ENCODE results near the gene ZNF358.

ZNF358 gene

DNA sequence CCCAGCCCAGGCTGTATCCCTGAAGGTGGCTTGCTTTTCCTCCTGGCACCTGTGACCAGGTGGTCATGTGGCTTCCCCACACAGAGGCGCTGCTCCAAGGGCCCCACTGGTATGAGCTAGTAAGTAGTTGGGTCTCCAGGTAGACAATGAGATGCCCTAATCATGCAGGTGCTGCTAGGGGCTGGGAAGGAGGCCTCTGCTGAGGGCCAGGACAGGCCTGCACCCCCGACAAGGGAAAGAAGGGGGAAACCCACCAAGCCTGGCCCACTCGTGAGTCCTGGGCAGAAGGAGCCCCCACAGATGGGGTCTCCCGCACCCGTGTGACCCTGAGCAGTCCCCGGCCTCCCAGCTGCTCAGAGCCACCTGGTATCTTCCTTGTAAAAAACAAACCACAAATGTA lies 40.2 kb upstream of the ZNF358 start:
- no peak for TF ChIP-seq CTCF (conservative IDR thresholded peaks at IDR 0.05; ENCODE audit: low read depth, low read length)
- DNase-seq (ENCODE audit: low read depth), result no peak

DNA sequence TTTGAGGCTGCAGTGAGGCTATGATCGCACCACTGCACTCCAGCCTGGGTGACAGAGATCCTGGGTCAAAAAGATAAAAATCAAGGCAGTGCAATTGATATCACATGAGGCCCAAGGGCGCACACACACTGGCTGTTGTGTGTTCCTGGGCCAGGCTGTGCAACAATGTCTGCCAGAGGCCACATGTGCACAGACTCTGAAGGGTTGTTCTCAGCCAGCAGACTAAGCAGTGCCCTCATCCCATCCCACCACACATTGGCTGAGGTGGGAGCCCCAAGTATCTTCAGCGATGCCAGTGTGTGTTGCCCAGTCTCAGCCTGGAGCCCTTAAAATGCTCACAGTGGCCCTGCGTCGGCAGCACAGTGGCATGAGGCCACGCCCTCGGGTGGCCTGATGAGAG lies 39.7 kb upstream of the ZNF358 start:
- no peak for TF ChIP-seq CTCF (conservative IDR thresholded peaks at IDR 0.05; ENCODE audit: low read depth, low read length)
- no peak overlapping the region for H3K4me3 ChIP-seq (ENCODE audit: low read length)
- no peak for DNase-seq (ENCODE audit: low read depth)

More for the DNA sequence above, 40.2 kb upstream of the ZNF358 start:
- H3K4me3 ChIP-seq (ENCODE audit: low read length), result no peak overlapping the region

DNA sequence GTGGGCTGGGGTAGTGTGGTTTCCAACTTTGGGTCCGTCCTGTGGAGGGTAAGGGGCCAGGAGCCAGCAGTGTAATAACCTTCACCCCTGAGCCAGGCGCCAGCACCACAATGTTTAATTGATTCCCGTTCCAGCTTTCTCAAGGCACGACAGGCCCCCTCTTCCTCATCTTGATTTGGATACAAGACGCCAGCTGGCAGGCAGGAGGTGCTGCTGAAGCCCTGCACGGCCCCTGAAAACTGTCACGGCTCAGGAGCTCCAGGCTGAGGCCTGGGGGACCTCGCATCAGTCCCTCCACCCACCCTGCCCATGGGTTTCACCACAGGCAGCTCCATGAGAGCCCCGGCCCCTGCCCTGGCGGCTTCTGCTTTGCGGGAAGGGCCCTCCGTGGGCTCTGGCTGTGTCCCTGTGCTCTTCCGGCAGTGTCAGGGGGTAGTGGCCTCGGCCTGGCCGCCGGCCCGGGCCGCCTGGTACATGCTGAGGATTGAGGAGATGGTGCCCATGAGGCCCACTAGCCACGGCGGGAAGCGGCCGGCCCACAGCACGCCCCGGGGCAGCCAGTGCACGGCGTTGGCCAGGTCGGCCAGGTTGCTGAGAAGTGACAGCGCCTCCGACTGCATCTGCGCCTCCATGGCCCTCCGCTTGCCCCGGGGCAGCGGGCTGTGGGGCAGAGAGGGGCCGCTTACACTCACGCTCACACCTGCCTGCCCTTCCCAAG lies 39.0 kb upstream of the ZNF358 start:
- no peak for DNase-seq (ENCODE audit: low read depth)
- no peak for TF ChIP-seq CTCF (conservative IDR thresholded peaks at IDR 0.05; ENCODE audit: low read depth, low read length)
- H3K4me3 ChIP-seq (ENCODE audit: low read length), result no peak overlapping the region

- H3K4me3 ChIP-seq (ENCODE audit: low read length), result no peak overlapping the region
- no peak for TF ChIP-seq CTCF (conservative IDR thresholded peaks at IDR 0.05; ENCODE audit: low read depth, low read length)
- DNase-seq (ENCODE audit: low read depth), result no peak
Measured at GRCh38 chr19:7477758-7478157, 38.1 kb upstream of the ZNF358 start.

GRCh38 chr19:7478173-7478842 lies 37.6 kb upstream of the ZNF358 start:
- DNase-seq (ENCODE audit: low read depth), result no peak
- H3K4me3 ChIP-seq (ENCODE audit: low read length), result no peak overlapping the region
- no peak for TF ChIP-seq CTCF (conservative IDR thresholded peaks at IDR 0.05; ENCODE audit: low read depth, low read length)

DNA sequence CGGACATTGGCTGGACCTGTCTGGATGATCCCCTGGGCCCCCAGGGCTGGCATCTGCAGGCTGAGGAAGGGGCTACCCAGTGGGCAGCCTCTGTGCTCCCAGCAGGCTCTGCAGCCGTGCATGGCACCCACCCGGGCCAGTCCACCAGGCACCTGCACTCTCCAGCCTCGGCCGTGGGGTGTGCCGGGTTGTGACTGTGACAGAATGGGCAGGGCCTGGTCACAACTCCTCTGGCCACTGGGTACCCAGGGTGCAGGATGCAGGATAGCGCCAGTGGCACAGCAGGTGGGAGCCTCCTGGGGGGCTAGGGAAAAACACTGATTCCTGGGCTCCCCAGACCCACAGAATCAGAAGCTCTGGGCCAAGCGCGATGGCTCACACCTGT lies 37.1 kb upstream of the ZNF358 start:
- no peak for DNase-seq (ENCODE audit: low read depth)
- TF ChIP-seq CTCF (conservative IDR thresholded peaks at IDR 0.05; ENCODE audit: low read depth, low read length), result no peak
- no peak overlapping the region for H3K4me3 ChIP-seq (ENCODE audit: low read length)

Data from retinal pigment epithelial cell (primary cell).